ENCODE results near the gene ZNF106.
A peak's percentile ranks its signal among the peaks of the same experiment; 100 is the strongest.

The ZNF106 gene

DNA sequence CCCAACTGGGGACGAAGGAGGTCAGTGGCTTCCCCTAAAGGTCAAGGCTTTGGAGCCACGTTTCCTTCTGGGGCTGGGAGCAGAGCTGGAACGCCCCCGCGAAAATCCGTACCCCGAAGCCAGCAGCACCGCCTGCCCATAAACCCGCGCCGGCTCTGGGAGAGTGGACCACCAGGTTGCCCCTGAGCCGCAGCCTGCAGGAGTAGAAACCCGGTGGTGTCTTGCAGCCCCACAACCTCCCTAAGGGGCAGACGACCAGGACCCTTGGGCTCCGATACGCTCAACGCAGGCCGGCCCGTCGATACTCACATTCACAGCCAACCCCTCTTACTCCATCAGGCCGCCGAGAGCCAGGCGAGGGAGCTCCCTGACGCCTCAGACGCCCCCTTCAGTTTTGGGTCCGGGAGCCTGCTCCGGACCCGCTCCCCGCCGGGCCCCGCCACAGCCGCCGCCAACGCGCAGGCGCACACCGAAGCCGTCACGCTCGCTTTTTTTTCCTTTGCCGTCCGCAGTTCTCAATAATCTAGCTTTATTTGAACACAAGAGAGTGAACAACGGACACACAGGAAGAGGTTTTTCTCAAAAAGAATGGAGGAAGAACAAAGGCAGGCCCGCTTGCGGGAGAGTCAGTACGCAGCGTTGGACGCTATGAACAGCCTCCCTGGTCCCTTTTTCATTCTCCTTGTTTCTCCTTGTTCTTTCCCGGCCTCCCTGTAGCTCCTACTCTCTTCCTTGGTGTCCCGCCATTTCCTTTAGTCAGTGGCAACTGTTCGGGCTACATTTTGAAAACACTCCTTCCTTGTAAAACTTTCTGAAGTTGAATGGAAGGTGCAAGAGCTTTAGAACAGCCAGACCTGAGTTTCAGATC is at the start of gene ZNF106:
Gene ZNF106, minus strand, starts transcription at position 471 of the 868 bp plus-strand sequence. CDS start 18,852 bp downstream, outside the sequence.
- peak; percentile 96 for DNase-seq (ENCODE audit: low spot score)

DNA sequence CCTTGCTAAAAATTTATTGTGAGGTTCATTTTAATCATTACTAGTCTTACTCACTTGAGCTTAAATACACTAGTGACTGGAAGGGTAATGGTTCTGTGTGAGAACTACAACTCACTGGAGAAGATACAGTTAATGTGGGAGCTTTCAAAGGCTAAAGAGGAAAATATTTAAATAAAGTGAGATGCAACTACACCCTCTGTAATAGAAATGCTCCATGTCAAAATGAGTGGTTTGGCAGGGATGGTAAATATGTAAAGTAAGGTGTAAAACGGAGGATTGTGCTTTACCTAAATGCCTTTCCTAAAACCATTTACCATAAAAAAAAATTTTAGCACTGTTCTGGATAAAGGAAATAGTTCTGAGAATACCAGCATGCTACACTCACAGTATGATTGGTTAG is 42.3 kb upstream of the ZNF106 start:
- DNase-seq (ENCODE audit: low spot score) = no peak

DNA sequence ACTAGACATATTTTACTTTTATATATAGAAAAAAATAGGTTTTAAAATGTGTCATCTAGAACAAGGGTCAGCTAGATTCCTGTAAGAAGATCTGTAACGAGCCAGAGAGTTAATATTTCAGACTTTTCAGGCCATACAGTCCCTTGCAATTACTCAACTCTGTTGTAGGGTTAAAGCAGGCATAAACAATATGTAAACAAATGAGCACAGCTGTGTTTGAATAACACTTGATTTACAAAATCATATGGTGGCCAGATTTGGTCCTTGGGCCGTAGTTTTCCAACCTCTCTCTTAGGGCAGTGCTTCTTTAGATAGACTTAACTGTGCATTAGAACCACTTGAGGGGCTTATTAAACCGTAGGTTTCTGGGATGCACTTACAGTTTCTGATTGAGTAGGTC is 38.0 kb upstream of the ZNF106 start:
- DNase-seq (ENCODE audit: low spot score) = no peak

DNA sequence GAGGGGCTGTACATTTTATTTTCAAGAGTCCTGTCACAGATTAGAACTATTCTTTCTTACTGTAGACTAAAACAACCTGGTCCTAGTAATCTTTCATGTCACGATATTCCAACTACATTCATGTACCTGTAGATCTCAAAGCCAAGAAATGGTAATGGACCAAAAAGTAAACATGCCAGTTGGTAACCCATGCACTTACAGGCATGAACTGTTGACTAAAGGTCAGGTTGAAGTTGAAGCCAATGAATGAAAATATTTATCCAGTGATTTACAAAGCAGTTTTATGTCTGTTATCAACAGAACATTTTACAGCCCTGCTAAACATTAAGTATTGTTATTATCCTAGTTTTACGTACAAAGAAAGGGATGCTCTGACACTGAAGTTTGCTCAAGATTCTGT is 32.4 kb upstream of the ZNF106 start:
- no peak for DNase-seq (ENCODE audit: low spot score)

DNA sequence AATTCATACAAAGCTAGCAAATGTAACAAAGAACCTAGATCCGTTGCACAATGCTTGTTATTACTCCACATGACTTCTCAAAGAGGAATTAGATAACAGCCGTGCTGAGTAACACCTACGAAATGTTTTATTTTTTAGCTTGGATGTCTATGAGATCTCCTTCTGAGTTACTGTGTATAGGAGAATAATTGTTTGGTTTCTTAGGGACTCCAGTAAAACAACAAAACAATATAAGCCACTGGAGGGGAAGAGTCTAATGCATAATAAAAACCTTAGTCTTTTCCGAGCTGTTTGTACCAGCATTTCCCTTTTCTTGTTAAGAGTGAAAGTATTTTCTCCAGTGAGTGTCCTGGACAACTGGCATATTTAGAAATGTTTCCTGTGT is 20.1 kb upstream of the ZNF106 start:
- no peak for DNase-seq (ENCODE audit: low spot score)

DNA sequence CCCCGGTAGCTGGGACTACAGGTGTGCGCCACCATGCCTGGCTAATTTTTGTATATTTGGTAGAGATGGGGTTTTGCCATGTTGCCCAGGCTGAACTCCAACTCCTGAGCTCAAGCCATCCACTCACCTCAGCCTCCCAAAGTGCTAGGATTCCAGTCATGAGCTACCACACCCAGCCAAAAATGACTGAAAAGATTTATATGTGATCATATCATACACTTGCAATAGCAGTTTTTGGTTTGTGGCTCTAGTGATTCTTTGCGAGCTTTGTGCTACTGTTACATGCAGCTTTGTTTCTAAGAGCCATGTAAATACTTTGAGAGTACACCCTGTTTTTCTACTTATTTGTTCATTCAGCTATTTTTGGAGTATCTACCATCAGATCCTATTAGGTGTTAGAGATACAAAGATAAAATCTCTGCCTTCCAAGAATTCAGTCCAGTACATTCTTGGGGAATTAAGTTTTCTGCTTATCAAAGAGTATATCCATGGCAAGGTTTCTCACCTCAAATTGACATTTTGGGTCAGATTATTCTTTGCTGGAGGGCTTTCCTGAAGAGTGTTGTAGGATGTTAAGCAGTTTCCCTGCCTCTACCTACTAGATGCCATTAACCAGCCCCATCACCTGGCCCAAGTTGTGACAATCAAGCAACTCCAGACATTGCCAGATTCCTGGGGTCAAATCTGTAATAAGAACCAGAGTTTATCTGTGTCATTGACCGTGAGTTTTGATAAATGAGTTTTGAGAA is 19.5 kb upstream of the ZNF106 start:
- DNase-seq (ENCODE audit: low spot score) = no peak

DNA sequence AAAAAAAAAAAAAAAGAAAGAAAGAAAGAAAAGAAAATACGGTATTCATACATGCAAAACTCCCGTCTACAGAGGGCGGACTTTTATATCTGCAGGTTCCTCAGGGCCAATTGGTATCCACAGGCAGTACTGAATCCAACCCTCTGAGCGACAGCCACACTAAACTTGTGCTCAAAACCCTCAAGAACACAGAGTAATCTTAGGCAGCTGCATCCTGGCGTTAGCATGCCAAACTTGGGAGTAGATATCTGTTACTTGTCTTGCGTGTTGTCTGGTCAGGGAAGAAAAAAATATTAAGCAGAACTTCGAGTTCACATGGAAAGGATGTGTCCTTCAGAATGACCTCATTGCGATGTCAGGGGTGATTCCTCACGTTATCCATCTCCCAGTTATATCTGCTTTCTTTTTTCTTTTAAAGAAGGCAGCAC is 17.3 kb upstream of the ZNF106 start:
- DNase-seq (ENCODE audit: low spot score) = no peak

DNA sequence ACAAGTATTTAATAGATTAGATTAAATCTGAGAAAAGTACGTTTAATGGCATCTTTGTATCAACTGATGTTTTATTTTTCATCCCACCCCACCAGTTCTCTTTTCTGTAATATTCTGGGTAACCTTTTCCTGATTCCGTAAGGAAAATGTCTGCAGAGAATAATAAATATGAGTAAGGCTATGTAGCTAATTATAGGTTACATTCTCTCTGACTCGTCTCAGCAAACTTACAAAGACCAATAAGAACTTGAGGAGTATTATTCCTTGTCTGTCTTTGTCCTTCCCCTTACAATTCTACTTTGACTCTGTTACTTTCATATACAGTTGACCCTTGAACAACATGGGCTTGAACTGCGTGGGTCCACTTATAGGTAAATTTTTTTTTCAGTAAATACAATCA is 16.6 kb upstream of the ZNF106 start:
- DNase-seq (ENCODE audit: low spot score) = no peak

DNA sequence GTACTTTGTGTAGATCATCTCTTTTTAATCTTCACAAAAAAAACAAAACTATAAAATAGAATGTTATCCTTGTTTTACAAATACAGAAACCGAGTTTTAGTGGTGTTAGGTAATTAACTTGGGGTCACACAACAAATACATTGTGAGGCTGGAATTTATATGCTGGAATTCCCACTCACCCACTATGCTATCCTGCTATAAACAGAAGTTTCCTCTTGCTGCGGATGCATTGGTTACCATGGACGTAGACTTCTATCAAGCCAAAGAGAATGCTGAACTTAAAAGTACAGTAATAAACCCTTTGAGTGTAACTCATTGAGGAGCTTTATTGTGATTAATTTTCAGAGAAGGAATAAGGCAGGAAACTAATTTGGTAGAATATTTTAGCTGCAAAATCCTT is 13.7 kb upstream of the ZNF106 start:
- DNase-seq (ENCODE audit: low spot score) = no peak

DNA sequence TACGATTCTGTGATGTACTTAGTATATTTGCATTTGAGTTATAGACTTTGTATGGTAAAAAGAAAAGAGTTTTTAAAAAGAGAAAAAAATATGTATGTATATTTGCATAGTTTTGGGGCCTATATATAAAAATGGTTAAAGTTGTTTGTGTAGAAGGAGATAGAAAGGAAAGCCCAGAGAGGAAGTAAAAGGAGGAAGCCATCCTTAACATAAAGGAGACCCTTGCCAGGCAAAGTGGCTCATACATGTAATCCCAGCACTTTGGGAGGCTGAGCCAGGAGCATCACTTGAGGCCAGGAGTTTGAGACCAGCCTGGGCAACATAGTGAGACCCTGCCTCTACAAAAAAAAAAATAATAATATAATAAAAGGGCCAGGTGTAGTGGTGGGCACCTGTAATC is 12.9 kb upstream of the ZNF106 start:
- DNase-seq (ENCODE audit: low spot score) = no peak

DNA sequence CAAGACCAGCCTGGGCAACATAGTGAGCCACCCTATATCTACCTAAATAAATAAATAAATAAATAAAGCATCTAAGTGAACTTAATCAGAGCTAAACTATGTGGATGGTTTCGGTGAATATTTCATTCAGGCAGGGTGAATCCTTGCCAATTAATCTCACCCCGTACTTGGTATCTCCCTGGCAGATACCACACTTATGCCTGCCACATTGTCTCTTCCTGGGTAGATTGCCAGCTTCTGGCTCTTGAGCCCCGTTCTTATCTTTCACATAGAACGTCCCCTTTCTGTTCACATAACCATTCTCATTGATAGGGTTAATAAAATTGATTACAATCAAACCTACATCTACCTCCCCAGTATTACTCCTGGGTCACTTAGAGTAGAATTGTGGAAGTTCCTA is 11.5 kb upstream of the ZNF106 start:
- no peak for DNase-seq (ENCODE audit: low spot score)

DNA sequence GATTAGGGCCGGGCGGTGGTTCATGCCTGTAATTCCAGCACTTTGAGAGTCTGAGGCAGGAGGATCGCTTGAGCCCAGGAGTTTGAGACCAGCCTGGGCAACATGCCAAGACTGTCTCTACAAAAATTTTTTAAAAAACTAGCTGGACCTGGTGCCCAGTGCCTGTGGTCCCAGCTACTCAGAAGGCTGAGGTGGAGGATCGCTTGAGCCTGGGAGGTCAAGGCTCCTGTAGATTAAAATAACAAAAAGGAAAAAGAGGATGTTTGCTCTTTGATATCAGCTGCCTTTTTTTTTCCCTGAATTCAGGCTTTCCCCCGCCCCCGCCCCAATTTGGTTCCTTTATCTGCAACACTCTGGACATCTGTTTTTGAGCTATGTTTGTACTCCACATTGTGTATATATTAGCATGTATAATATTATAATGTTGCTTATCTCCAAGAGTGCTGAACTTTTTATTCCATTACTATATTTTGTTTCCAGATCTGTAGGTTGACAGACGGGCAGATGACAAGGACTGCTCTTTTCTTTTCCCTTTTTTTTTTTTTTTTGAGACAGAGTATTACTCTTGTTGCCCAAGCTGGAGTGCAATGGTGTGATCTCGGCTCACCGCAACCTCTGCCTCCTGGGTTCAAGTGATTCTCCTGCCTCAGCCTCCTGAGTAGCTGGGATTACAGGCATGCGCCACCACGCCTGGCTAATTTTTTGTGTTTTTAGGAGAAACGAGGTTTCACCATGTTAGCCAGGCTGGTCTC is 9.1 kb upstream of the ZNF106 start:
- no peak for DNase-seq (ENCODE audit: low spot score)

DNA sequence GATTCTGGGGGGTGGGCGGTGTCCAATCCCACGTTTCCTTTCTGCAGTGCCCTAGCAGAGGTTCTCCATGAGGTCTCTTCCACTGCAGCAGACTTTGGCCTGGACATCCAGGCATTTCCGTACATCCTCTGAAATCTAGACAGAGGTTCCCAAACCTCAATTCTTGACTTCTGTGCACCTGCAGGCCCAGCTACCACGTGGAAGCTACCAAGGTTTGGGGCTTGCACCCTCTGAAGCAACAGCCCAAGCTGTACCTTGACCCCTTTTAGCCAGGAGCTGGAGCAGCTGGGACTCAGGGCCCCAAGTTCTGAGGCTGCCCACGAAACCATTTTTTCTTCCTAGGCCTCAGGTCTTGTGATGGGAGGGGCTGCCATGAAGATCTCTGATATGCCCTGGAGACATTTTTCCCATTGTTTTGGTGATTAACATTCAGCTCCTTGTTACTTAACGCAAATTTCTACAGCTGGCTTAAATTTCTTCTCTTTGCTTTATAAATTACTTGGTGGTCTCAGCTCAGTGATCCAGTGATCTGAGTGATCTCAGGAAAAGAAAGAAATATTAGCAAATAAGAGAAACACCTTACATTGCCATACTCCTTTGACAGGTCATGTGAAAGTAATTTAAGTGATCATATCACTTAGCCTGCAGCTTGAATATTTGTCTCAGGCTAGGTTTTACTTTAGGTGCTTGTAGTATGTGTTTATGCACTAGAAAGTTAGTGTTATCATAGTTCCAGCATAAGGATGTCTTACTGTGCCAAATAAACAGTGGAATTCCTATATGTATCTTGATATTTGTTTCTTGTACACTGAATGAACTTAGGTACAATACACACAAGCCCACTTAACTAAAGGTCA is 7.5 kb upstream of the ZNF106 start:
- DNase-seq (ENCODE audit: low spot score) = no peak

DNA sequence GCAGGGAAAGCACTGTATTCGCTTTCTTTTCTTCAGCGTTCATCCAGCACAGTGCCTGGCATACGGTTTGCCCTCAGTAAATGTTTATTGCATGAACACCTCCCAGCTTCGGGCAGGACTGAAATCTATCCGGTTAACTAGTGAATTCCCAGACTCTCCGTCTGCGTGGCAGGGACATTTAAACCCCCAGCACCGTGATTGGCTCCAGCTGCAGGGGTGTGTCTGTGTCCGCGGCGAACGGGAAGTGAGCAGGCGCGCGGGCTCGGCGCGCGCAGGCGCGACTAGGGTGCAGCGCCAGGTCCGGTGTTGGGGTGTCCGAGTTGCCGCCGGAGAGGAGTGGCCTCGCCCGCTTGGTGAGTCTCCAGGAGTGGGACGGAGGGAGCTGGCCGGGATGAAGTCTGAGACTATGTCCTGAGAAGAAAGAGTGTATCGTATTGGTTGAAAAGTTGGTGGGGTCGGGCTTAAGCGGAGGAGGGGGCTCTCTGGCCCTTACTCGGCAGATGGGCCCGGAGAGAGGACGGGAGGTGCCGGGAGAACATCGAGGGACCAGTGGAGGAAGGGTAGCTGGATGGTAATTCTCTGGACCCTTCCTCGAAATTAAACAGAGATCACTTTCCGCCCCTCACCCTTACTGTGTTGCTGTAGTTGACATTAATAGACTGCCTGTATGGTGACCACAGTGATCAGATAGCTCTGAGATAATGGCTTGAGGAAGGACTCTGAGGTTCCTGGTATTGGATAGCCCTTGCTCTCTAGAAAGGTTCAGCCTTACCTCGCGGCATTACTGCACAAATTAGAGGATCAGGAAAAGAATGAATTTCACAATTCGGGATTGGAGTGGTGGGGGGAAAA is 4.6 kb upstream of the ZNF106 start, which contains the start of gene SNAP23:
Gene SNAP23, plus strand, starts transcription at position 274 of the 852 bp plus-strand sequence. CDS start 16,213 bp downstream, outside the sequence.
- peak; percentile 97 for DNase-seq (ENCODE audit: low spot score)

DNA sequence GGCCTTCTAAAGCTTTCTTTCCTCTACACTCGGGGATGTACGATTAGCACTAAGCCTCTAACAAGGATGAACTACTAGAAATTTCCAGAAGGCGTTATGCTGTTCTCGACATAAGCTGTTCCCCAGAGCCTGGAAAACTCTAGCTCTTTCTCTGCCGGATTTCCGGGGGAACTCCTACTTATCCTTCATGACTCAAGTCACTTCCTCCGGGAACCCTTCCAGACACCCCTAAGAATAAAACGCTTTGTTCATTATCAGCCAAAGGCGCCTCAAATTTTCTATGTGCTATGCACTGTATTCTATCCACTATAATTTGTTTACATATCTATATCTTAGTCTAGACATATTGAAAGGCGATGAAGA is 4.0 kb upstream of the ZNF106 start:
- no peak for DNase-seq (ENCODE audit: low spot score)

DNA sequence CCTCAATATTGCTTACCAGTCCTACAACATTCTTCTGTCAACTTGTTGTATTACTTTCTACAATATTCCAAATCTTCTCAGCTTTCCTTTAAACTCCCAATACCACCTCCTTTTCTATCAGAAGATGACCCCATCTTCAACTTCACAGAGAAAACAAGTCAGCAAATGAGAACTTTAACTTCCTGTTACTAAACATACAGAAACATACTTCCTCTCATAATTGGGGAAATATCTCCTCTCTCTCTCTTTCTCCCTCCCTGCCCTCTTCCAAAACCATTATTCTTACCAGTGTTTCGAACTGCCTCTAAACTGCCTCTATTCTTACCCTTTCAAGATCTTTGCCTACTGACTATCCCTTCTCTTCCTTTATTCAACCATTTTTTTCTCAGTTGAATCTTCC is 2.7 kb upstream of the ZNF106 start:
- DNase-seq (ENCODE audit: low spot score) = no peak

DNA sequence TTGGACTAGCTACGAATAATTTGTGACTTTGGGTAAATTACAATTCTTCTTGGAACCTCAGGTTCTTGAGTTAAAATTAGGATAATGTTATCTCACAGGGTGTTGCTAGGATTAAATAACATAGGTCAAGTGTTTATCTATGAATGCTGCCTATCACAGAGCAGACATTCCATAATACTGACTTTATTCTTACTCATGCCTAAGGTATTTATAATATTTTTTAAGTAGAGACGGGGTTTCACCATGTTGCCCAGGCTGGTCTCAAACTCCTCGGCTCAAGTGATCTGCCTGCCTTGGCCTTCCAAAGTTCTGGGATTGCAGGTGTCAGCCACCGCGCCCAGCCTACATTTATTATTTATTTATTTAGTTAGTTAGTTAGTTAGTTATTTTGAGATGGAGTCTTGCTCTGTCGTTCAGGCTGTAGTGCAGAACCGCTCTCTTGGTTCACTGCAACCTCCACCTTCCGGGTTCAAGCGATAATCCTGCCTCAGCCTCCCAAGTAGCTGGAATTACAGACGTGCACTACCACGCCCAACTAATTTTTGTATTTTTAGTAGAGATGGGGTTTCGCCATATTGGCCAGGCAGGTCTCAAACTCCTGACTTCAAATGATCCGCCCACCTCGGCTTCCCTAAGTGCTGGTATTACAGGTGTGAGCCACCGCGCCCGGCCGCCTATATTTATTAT is 741 bp upstream of the ZNF106 start:
- DNase-seq (ENCODE audit: low spot score) = no peak

DNA sequence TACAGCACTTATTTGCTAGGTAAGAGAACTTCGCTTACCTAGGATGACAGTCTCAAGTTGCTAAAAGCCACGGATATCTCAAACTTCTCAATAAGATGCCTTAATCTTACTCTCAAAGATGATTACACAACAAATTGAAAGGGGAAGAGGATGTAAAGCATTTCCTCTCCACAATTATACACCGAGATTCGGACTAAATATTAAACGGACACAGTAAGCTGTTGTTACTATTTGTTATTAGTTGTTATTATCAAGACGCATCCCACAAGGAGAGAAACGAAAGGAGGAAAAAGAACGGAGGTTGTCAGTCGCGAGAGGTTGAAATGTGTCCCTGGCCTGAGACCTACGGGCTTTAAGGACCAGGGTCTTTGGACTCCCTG is 660 bp downstream of the ZNF106 start:
- DNase-seq (ENCODE audit: low spot score) = no peak

DNA sequence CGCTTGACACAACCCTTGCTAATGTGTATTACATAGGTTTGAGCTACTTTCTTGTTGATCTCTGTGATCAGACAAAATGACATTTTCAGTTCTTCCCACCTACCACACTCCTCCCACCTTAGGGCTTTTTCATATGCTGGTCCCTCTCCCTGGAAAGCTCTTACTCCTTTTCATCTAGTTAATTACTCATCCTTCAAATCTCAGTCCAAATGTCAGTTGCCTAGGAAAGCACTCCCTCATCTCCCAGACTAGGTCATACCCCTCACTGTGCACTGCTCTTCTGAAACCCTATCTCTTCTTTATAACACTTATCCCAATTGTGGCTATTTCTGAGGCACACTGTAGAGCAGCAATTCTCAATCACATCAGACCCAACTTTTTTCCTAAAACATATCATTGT is 7.3 kb downstream of the ZNF106 start:
- no peak for DNase-seq (ENCODE audit: low spot score)

DNA sequence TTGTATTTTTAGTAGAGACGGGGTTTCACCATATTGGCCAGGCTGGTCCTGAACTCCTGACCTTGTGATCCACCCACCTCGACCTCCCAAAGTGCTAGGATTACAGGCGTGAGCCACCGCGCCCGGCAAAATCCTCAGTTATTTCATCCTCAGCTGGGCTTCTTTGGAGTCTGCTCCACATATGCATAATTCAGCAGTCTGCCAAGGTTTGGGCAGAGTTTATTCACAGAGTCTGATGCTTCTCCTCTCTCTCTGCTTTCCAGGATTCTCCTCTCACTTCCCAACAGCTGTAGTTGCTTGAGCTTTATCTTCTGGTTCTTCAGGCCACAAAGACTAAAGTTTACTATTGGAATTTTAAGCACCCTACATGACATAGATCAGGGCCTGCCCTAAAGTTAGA is 8.2 kb downstream of the ZNF106 start:
- no peak for DNase-seq (ENCODE audit: low spot score)

Measured in iPS-NIHi11 (cell line).